Adrenal gland (tissue), 12 donors: ENCODE results near the gene POLG. TPM values are rescaled to one million over a fixed set of nuclear protein-coding genes. Genes with fewer than 3 reads are reported as not detected.

Experiments
- DNase-seq, 7 donors: peaks; one replicate each; pipeline ENCODE4 v3.0.0-alpha.2; 2019 to 2020
- H3K27ac ChIP-seq, 5 donors: fragments of 200-600 bp; sonication (generic) in 4 of 5; 1 replicate in 3 of 5; 2 replicates in 2 of 5; pipeline versions ENCODE4 v1.5.1 to v1.8.0; 2016 to 2020; ENCODE audit warnings: mild to moderate bottlenecking in 1 of 5
- H3K27me3 ChIP-seq: fragments of 200-600 bp; 2 replicates; pipeline ENCODE4 v1.8.0; 2021
- H3K36me3 ChIP-seq, 2 donors: fragments of 200-600 bp; replicated peaks in 1 of 2; 1 replicate in 1 of 2; 2 replicates in 1 of 2; pipeline versions ENCODE4 v1.5.1 to v1.8.0; 2018 to 2022
- H3K4me1 ChIP-seq, 2 donors: fragments of 200-600 bp; replicated peaks in 1 of 2; 1 replicate in 1 of 2; 2 replicates in 1 of 2; pipeline versions ENCODE4 v1.5.1 to v1.8.0; 2018 to 2021
- H3K4me3 ChIP-seq, 4 donors: fragments of 200-600 bp; sonication (generic) in 3 of 4; one replicate each; pipeline ENCODE4 v1.5.1; 2016 to 2018
- H3K9me3 ChIP-seq, 3 donors: fragments of 200-600 bp; sonication (generic) in 1 of 3; replicated peaks in 1 of 3; 1 replicate in 2 of 3; 2 replicates in 1 of 3; pipeline versions ENCODE4 v1.5.1 to v1.8.0; 2016 to 2021
- CTCF ChIP-seq, 6 experiments: fragments of 450-650 bp in 4 of 6; fragments of 200-600 bp in 2 of 6; sonication (generic) in 1 of 6; IDR thresholded peaks; 1 replicate in 5 of 6; 2 replicates in 1 of 6; pipeline versions ENCODE4 v1.5.1 to v1.8.0; 2016 to 2021; ENCODE audit warnings: antibody characterized with exemption in 6 of 6, mild to moderate bottlenecking in 2 of 6, moderate library complexity in 1 of 6
- POLR2A ChIP-seq, 2 donors: fragments of 450-650 bp; IDR thresholded peaks; one replicate each; pipeline ENCODE4 v1.6.1; 2017; ENCODE audit warnings: antibody characterized with exemption in 2 of 2, mild to moderate bottlenecking in 2 of 2, moderate library complexity in 1 of 2
- WGBS, 4 donors: extraction: QIAGEN DNeasy Blood & Tissue Kit in 2 of 4; methylation state at CpG; one replicate each; pipeline versions ENCODE4 v1.1.5 to v1.1.7; 2013 to 2017; 5-methylcytosine and 5-hydroxymethylcytosine counted together
- intact Hi-C, 2 donors: fragments of 100-400 bp; cut with DNase I; formaldehyde crosslinking; loops; one replicate each; pipeline versions ENCODE4 v1.14.1 to v1.15.0; 2022 to 2023
- polyA plus RNA-seq, 3 donors: library from polyadenylated mRNA; stranded (reverse); fragments of 200-250 nt in 2 of 3; fragments of 350-450 nt in 1 of 3; fragmentation: Illumina TruSeq in 1 of 3; extraction: RNeasy Lipid Tissue Mini Kit (QIAGEN cat#74804) in 1 of 3; gene quantifications; one replicate each; pipeline ENCODE4 v1.2.3, GENCODE V29; 2013 to 2014
- total RNA-seq, 9 donors: library from RNA; depleted of rRNA in 4 of 9; stranded (reverse); fragments of >200 nt in 4 of 9; fragments of 120-200 nt in 1 of 9; fragmentation: NEBNext Ultra II Directional in 1 of 9; extraction: Animal tissue kit (Norgen Biotek cat#: 25700) in 1 of 9; gene quantifications; one replicate each; pipeline versions ENCODE4 v1.1.0 to v1.2.4, GENCODE V29; 2013 to 2023
- donor health status: healthy with polysubstance abuse.
- donor health status: Bipolar disorder and iron deficiency.
- donor health status: DM: yes; HTN: yes; CAD: no.
- donor health status: DM: no; HTN: no; CAD: no.
- donor health status: DM: no; HTN: no; CAD: no.
- donor health status: DM: yes; HTN: yes; CAD: no.

Gene POLG
- total and polyA plus RNA-seq, 12 donors = 25.0 to 127 (median 49.8) TPM

GRCh38 chr15:89333011-89333860 lies 1.4 kb downstream of the POLG start:
- peak in 1 of 7 donors; percentile 29 for DNase-seq
- no peak for TF ChIP-seq CTCF (IDR thresholded peaks at IDR 0.05)
- no peak for TF ChIP-seq POLR2A (IDR thresholded peaks at IDR 0.05)
- H3K4me3 ChIP-seq = peak overlapping the region in 2 of 4 donors; percentile 71 to 93

GRCh38 chr15:89332446-89332845 lies 2.2 kb downstream of the POLG start:
- Histone ChIP-seq H3K36me3 (peaks cover 0 to 59% of the 10 kb centered on the region in 2 donors), H3K27me3 (no peaks in the 10 kb centered on the region), H3K9me3 (no peaks in the 10 kb centered on the region), H3K27ac (no peak overlapping the region), H3K4me1 (peaks cover 9 to 57% of the 10 kb centered on the region in 2 donors), H3K4me3 (no peak overlapping the region)
- WGBS, 4 donors = 21 to 35% (median 30%) methylated on average over 10 of the region's 10 CpGs
- DNase-seq = no peak
- intact Hi-C loops = loop anchor here in 1 of 2 donors (10.0 kb wide), 1 partner anchor 88 kb away; the partner anchor contains the start of gene FANCI
- no peak for TF ChIP-seq CTCF (IDR thresholded peaks at IDR 0.05)
- TF ChIP-seq POLR2A (IDR thresholded peaks at IDR 0.05) = no peak

More at GRCh38 chr15:89333011-89333860, 1.4 kb downstream of the POLG start:
- 67 to 91% (median 89%) methylated on average over 5 to 57 of the region's 57 CpGs for WGBS, 4 donors
- Histone ChIP-seq H3K27me3 (no peaks in the 10 kb centered on the region), H3K36me3 (peaks cover 0 to 51% of the 10 kb centered on the region in 2 donors), H3K4me1 (peaks cover 9 to 57% of the 10 kb centered on the region in 2 donors), H3K9me3 (no peaks in the 10 kb centered on the region), H3K27ac (no peak overlapping the region)
- intact Hi-C loops = loop anchor here in 1 of 2 donors (10.0 kb wide), 1 partner anchor 88 kb away; the partner anchor contains the start of gene FANCI

GRCh38 chr15:89330881-89331595 lies 3.6 kb downstream of the POLG start:
- 74 to 81% (median 80%) methylated on average over 7 of the region's 7 CpGs for WGBS, 4 donors
- Histone ChIP-seq H3K9me3 (no peaks in the 10 kb centered on the region), H3K27me3 (no peaks in the 10 kb centered on the region), H3K36me3 (peaks cover 0 to 73% of the 10 kb centered on the region in 2 donors), H3K4me1 (peaks cover 9 to 57% of the 10 kb centered on the region in 2 donors), H3K27ac (no peak overlapping the region), H3K4me3 (no peak overlapping the region)
- intact Hi-C loops = loop anchor here in 1 of 2 donors (10.0 kb wide), 1 partner anchor 86 kb away; the partner anchor contains the start of gene FANCI
- DNase-seq = no peak
- no peak for TF ChIP-seq CTCF (IDR thresholded peaks at IDR 0.05)

GRCh38 chr15:89330119-89330518 lies 4.5 kb downstream of the POLG start:
- peaks cover 0 to 82% of the 10 kb centered on the region in 2 donors for H3K36me3 ChIP-seq
- no peaks in the 10 kb centered on the region for H3K9me3 ChIP-seq
- peaks cover 9 to 48% of the 10 kb centered on the region in 2 donors for H3K4me1 ChIP-seq
- H3K27me3 ChIP-seq = no peaks in the 10 kb centered on the region
- no peak overlapping the region for H3K27ac ChIP-seq
- TF ChIP-seq CTCF (IDR thresholded peaks at IDR 0.05) = no peak
- TF ChIP-seq POLR2A (IDR thresholded peaks at IDR 0.05) = no peak
- intact Hi-C loops = loop anchor here in 1 of 2 donors (10.0 kb wide), 1 partner anchor 85 kb away; the partner anchor contains the start of gene FANCI
- WGBS, 4 donors = 84 to 96% (median 88%) methylated on average over 6 of the region's 6 CpGs
- H3K4me3 ChIP-seq = no peak overlapping the region
- DNase-seq = no peak
